ENCODE results near the gene GOLGB1.

The GOLGB1 gene

GRCh38 chr3:121649645-121650044 is 99.9 kb downstream of the GOLGB1 start:
- Histone ChIP-seq H3K36me3 (replicated peaks) (no peaks in the 10 kb centered on the region), H3K27me3 (replicated peaks) (no peaks in the 10 kb centered on the region), H3K4me3 (ENCODE audit: low read depth, low read length) (no peak overlapping the region), H3K27ac (no peak overlapping the region)
- in situ Hi-C loops (cut with HindIII; ENCODE audit: low pct_ligation_motif_present, low sequenced_read_pairs): no loop called here
- TF ChIP-seq, protein P1, sequence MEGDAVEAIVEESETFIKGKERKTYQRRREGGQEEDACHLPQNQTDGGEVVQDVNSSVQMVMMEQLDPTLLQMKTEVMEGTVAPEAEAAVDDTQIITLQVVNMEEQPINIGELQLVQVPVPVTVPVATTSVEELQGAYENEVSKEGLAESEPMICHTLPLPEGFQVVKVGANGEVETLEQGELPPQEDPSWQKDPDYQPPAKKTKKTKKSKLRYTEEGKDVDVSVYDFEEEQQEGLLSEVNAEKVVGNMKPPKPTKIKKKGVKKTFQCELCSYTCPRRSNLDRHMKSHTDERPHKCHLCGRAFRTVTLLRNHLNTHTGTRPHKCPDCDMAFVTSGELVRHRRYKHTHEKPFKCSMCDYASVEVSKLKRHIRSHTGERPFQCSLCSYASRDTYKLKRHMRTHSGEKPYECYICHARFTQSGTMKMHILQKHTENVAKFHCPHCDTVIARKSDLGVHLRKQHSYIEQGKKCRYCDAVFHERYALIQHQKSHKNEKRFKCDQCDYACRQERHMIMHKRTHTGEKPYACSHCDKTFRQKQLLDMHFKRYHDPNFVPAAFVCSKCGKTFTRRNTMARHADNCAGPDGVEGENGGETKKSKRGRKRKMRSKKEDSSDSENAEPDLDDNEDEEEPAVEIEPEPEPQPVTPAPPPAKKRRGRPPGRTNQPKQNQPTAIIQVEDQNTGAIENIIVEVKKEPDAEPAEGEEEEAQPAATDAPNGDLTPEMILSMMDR (IDR thresholded peaks at IDR 0.05; ENCODE audit: low read depth, low read length, missing control alignments): no peak
- no peak for DNase-seq

- no peak overlapping the region for H3K27ac ChIP-seq
- no peak overlapping the region for H3K4me3 ChIP-seq (ENCODE audit: low read depth, low read length)
- no peak for DNase-seq
- H3K36me3 ChIP-seq (replicated peaks): no peaks in the 10 kb centered on the region
- no peaks in the 10 kb centered on the region for H3K27me3 ChIP-seq (replicated peaks)
- in situ Hi-C loops (cut with HindIII; ENCODE audit: low pct_ligation_motif_present, low sequenced_read_pairs): no loop called here
- TF ChIP-seq, protein P1 (IDR thresholded peaks at IDR 0.05; ENCODE audit: low read depth, low read length, missing control alignments): no peak
Observed at GRCh38 chr3:121648219-121648958, 101.2 kb downstream of the GOLGB1 start.

GRCh38 chr3:121645054-121645453 is 104.5 kb downstream of the GOLGB1 start:
- DNase-seq: no peak
- H3K4me3 ChIP-seq (ENCODE audit: low read depth, low read length): no peak overlapping the region
- in situ Hi-C loops (cut with HindIII; ENCODE audit: low pct_ligation_motif_present, low sequenced_read_pairs): no loop called here
- no peaks in the 10 kb centered on the region for H3K27me3 ChIP-seq (replicated peaks)
- no peaks in the 10 kb centered on the region for H3K36me3 ChIP-seq (replicated peaks)
- TF ChIP-seq, protein P1 (IDR thresholded peaks at IDR 0.05; ENCODE audit: low read depth, low read length, missing control alignments): no peak
- no peak overlapping the region for H3K27ac ChIP-seq

DNA sequence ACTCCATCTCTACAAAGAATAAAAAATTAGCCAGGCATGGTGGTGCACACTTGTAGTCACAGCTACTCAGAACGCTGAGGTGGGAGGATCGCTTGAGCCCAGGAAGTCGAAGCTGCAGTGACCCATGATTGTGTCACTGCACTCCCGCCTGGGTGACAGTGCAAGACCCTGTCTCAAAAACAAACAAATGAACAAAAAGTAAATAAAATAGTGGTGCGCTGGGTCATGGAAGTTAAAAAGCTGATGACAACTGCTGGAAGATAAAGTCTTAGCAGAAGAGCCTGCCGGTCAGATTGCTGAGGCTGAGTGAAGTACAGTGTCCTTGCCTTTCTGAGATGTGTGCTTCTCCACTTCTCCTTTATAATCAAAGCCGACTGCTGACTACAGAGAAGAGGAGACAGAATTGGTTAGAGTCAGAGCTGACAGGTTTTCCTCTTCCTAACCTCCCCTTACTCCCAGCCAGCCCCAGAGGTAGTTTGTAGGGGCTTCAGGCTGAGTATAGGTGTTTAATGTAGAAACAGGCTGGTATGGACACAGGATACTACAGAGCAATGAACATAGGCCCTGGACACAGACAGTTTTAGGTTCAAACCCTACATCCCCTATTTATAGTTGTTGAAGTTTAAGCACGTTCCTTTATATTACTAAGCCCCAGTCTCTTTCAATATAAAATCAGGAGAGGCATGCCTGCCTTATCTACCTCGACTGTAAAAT is 106.8 kb downstream of the GOLGB1 start:
- Histone ChIP-seq H3K27ac (no peak overlapping the region), H3K36me3 (replicated peaks) (no peaks in the 10 kb centered on the region), H3K4me3 (ENCODE audit: low read depth, low read length) (no peak overlapping the region), H3K27me3 (replicated peaks) (no peaks in the 10 kb centered on the region)
- no peak for DNase-seq
- TF ChIP-seq, protein P1 (IDR thresholded peaks at IDR 0.05; ENCODE audit: low read depth, low read length, missing control alignments): no peak
- in situ Hi-C loops (cut with HindIII; ENCODE audit: low pct_ligation_motif_present, low sequenced_read_pairs): no loop called here

DNA sequence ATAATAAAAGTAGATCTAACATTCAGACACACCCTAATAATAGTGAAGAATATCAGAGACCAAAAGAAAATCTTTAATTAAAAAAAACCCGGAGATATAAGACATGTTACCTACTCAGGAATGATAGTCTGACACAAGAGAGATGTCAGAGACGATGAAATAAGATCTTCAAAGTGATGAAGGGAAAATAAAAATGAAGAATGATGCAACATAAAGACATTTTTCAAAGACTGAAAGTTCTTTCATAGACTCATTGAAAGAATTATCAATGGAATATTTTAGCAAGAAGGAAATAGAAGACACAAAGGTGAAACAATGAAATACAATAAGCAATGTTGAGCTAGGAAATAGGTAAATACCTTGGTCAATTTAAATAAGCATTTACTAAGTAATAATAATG is 108.4 kb downstream of the GOLGB1 start:
- H3K4me3 ChIP-seq (ENCODE audit: low read depth, low read length): no peak overlapping the region
- no peak for DNase-seq
- TF ChIP-seq, protein P1 (IDR thresholded peaks at IDR 0.05; ENCODE audit: low read depth, low read length, missing control alignments): no peak
- no peaks in the 10 kb centered on the region for H3K36me3 ChIP-seq (replicated peaks)
- no peak overlapping the region for H3K27ac ChIP-seq
- in situ Hi-C loops (cut with HindIII; ENCODE audit: low pct_ligation_motif_present, low sequenced_read_pairs): no loop called here
- no peaks in the 10 kb centered on the region for H3K27me3 ChIP-seq (replicated peaks)

Data from brain microvascular endothelial cell (primary cell).